GM20000 (cell line): ENCODE data around the gene RASGRF2.

Source experiments
- DNase-seq: peaks from one replicate; pipeline ENCODE4 v3.0.0; 2012; ENCODE audit warnings: low spot score
- TF ChIP-seq, protein P1 (sequence below): IDR thresholded peaks from 2 replicates; pipeline ENCODE4 v1.5.1; 2012; ENCODE audit warnings: mild to moderate bottlenecking, control low read depth; ENCODE audit errors: extremely low read depth, missing control alignments

RASGRF2 gene

DNA sequence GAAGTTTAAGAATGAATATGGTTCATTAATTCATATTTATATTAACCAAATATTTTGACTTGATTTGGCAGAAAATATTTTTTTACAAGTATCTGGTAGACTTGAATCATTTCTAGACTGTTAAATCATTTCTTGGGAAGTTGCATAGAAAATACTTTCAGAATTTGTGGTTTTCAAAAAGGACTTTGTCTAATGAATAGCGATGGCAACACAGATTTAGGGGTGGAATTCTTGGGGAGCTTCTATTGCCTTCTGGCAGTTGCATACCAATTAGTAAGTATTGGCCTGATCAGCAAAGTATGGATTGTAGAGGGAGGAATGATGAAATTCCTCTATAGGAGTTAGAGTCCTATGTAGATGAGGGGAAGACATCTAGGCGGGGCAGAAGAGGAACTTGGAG, 204.3 kb downstream of the RASGRF2 start:
- DNase-seq = no peak
- TF ChIP-seq, protein P1, sequence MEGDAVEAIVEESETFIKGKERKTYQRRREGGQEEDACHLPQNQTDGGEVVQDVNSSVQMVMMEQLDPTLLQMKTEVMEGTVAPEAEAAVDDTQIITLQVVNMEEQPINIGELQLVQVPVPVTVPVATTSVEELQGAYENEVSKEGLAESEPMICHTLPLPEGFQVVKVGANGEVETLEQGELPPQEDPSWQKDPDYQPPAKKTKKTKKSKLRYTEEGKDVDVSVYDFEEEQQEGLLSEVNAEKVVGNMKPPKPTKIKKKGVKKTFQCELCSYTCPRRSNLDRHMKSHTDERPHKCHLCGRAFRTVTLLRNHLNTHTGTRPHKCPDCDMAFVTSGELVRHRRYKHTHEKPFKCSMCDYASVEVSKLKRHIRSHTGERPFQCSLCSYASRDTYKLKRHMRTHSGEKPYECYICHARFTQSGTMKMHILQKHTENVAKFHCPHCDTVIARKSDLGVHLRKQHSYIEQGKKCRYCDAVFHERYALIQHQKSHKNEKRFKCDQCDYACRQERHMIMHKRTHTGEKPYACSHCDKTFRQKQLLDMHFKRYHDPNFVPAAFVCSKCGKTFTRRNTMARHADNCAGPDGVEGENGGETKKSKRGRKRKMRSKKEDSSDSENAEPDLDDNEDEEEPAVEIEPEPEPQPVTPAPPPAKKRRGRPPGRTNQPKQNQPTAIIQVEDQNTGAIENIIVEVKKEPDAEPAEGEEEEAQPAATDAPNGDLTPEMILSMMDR = no peak

DNA sequence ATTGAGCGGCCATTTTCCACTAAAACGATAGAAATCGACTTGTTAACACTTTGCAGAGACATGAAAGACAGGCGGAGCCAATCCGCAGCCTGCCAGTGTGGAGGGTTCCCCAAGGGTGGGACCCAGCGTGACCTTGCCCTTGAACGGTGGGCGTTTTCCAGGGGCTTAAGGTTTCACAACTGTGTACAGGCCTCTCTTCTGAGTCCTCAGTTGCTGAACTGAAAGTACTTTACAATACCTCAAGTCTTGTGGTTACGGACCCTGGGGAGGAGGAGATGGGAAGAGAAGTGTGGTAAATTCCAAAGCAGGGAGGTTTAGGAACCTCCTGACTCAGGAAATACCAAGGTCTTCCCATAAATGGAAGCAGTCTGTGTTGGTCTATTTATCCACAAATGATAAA, 204.8 kb downstream of the RASGRF2 start:
- no peak for DNase-seq
- TF ChIP-seq, protein P1 = no peak

DNA sequence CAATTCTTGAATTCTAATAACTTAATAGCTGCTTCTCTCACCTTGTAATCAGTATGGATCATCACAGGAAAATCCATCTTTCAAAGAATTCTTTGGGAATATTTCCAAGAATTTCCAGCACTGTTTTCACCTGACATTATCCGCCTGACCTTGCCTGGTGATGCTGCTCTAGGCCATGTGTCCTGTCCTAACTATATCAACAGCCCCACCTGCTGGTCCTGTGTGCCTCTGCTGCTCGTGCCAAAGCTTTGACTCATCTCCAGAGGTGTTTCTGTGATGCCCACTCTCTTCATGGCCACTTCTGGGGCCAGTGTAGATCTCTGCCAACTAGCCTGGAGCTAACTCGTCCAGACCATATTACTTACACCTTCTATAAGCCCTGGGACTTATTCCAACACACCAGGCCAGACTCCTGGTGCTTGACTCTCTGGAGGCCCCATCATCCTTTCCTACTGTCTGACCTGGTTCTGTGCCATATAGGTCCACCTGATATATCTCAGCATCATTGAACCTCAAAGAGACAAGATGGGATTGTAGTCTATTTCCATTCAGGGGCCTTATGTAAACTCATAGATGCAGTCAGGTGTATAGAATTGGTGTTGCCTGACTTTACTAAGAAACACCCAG, 205.4 kb downstream of the RASGRF2 start:
- DNase-seq = peak; percentile 69

DNA sequence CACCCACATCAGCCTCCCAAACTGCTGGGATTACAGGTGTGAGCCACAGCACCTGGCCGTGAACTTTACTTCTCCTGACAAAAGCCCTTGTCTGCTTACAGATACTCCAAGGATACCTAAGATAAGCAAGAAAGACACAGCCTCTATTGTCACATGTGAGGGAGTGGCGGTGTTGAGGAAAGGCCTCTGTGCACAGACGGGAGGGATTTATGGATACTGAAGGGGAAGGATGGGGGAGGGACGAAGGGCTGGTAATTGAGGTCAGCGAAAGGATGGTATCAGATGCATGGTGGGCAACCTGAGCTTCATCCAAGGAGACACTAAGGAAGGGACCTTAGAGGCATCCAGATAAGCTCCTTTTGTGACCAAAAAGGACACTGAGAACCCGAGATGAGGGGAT, 206.3 kb downstream of the RASGRF2 start:
- TF ChIP-seq, protein P1 = no peak
- no peak for DNase-seq

More for the DNA sequence above, 205.4 kb downstream of the RASGRF2 start:
- TF ChIP-seq, protein P1 = peak; percentile 89

DNA sequence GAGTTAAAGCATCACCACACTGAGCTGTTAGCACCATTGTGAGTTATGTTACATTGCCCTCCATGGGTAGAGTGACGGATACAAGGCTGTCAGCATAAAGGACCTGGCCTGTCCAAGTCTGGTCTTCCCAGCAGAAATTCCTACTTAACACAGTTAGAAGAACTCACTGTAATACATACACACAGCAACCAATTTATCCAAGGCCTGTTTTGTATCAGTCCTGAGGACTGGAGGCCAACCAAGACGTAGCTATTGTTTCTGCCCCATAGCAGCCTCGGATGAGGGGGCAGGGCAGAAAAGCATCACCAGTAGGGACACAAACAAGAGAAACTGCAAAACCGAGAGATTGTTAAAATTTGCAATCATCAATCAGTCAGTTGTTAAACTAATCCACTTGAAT, 206.9 kb downstream of the RASGRF2 start:
- DNase-seq = no peak
- TF ChIP-seq, protein P1 = no peak

DNA sequence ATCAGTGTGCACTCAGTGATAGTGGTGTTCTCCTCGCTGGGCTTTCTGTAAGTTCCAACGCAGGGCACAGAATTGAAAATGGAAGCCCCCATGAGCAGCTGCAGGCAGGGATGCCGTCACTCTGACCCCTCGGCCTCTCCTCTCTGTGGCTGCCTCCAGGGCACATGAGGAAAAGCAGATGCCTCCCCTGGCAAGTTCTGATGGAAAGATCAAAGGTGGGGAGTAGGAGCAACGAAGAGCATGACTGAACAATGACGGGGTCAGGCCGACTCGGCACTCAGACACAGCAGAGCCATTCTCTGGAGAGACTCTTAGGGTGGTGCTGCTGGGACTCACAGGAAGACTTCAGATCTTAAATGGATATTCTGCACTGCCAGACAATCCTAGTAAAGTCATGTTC, 207.4 kb downstream of the RASGRF2 start:
- TF ChIP-seq, protein P1 = no peak
- no peak for DNase-seq

DNA sequence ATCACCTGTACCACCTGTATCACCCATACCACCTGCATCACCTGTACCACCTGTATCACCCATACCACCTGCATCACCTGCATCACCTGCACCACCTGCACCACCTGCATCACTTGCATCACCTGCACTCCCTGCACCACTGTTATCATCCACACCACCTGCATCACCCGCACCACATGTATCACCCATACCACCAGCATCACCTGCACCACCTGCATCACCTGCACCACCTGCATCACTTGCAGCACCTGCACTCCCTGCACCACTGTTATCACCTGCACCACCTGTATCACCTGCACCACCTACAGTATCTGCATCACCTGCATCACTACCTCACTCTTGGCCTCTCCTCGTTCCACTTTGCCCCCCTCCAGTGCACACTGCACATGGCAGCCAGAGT, 209.8 kb downstream of the RASGRF2 start:
- TF ChIP-seq, protein P1 = no peak
- DNase-seq = no peak
